Measurements from ENCODE around the gene LRRIQ1.

Gene LRRIQ1

GRCh38 chr12:85007836-85008235 lies 28.3 kb upstream of the LRRIQ1 start:
- in situ Hi-C loops (cut with MboI; ENCODE audit: low sequenced_read_pairs, unreplicated experiment) = no loop called here
- TF ChIP-seq, protein P1, sequence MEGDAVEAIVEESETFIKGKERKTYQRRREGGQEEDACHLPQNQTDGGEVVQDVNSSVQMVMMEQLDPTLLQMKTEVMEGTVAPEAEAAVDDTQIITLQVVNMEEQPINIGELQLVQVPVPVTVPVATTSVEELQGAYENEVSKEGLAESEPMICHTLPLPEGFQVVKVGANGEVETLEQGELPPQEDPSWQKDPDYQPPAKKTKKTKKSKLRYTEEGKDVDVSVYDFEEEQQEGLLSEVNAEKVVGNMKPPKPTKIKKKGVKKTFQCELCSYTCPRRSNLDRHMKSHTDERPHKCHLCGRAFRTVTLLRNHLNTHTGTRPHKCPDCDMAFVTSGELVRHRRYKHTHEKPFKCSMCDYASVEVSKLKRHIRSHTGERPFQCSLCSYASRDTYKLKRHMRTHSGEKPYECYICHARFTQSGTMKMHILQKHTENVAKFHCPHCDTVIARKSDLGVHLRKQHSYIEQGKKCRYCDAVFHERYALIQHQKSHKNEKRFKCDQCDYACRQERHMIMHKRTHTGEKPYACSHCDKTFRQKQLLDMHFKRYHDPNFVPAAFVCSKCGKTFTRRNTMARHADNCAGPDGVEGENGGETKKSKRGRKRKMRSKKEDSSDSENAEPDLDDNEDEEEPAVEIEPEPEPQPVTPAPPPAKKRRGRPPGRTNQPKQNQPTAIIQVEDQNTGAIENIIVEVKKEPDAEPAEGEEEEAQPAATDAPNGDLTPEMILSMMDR (IDR thresholded peaks at IDR 0.05; ENCODE audit: borderline replicate concordance, control extremely low read depth, extremely low read depth, insufficient read depth, missing control alignments) = no peak
- no peak for DNase-seq (ENCODE audit: low spot score)

- in situ Hi-C loops (cut with MboI; ENCODE audit: low sequenced_read_pairs, unreplicated experiment) = no loop called here
- no peak for DNase-seq (ENCODE audit: low spot score)
- TF ChIP-seq, protein P1 (IDR thresholded peaks at IDR 0.05; ENCODE audit: borderline replicate concordance, control extremely low read depth, extremely low read depth, insufficient read depth, missing control alignments) = no peak
These were observed 19.7 kb upstream of the LRRIQ1 start for GRCh38 chr12:85016413-85016812.

DNA sequence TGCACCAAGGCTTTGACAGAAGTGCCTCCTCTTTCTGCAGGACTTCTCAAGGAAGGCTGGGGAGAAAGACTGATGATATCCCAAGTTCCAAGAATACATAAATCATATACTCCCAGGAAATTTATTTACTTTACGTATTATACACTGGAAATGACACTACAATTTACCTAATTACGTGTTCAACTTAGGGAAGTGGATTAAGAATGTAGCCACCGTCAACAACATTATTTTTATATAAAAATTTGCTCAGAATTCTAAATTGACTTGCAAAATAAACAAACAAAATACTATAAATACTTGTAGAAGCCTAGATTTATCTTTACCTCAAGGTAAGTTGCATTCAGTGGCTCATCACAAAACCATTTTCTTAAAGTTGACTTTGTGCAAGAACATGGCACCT lies 19.0 kb upstream of the LRRIQ1 start:
- no peak for DNase-seq (ENCODE audit: low spot score)
- in situ Hi-C loops (cut with MboI; ENCODE audit: low sequenced_read_pairs, unreplicated experiment) = no loop called here
- TF ChIP-seq, protein P1 (IDR thresholded peaks at IDR 0.05; ENCODE audit: borderline replicate concordance, control extremely low read depth, extremely low read depth, insufficient read depth, missing control alignments) = no peak

- no peak for DNase-seq (ENCODE audit: low spot score)
- TF ChIP-seq, protein P1 (IDR thresholded peaks at IDR 0.05; ENCODE audit: borderline replicate concordance, control extremely low read depth, extremely low read depth, insufficient read depth, missing control alignments) = no peak
- in situ Hi-C loops (cut with MboI; ENCODE audit: low sequenced_read_pairs, unreplicated experiment) = no loop called here
These were observed 18.5 kb upstream of the LRRIQ1 start for GRCh38 chr12:85017618-85018017.

DNA sequence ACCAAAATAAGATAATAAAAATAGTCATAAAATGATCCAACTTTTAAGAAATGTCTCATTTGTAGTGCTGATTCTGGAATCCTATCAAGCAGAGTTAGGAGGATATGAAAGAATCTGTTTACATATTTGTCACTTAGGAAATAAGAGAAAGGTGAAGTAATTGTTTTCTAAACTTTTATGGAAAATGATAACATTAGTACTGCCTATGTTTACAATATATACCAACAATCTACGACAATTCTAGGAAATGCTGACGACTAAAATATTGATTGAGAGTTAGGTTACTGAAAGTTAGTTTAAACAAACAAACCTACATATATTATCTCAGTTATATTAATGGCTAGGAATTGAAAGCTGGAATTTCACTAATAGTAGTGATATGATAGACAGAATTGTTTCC lies 18.1 kb upstream of the LRRIQ1 start:
- no peak for DNase-seq (ENCODE audit: low spot score)
- TF ChIP-seq, protein P1 (IDR thresholded peaks at IDR 0.05; ENCODE audit: borderline replicate concordance, control extremely low read depth, extremely low read depth, insufficient read depth, missing control alignments) = no peak
- in situ Hi-C loops (cut with MboI; ENCODE audit: low sequenced_read_pairs, unreplicated experiment) = no loop called here

- DNase-seq (ENCODE audit: low spot score) = peak; percentile 10
- TF ChIP-seq, protein P1 (IDR thresholded peaks at IDR 0.05; ENCODE audit: borderline replicate concordance, control extremely low read depth, extremely low read depth, insufficient read depth, missing control alignments) = no peak
- in situ Hi-C loops (cut with MboI; ENCODE audit: low sequenced_read_pairs, unreplicated experiment) = loop anchor here (10.0 kb wide), 1 partner anchor 155 kb away; no protein-coding TSS in a partner anchor
These were observed 6.7 kb upstream of the LRRIQ1 start for GRCh38 chr12:85029456-85029855.

- in situ Hi-C loops (cut with MboI; ENCODE audit: low sequenced_read_pairs, unreplicated experiment) = no loop called here
- DNase-seq (ENCODE audit: low spot score) = no peak
- TF ChIP-seq, protein P1 (IDR thresholded peaks at IDR 0.05; ENCODE audit: borderline replicate concordance, control extremely low read depth, extremely low read depth, insufficient read depth, missing control alignments) = no peak
These were observed 582 bp downstream of the LRRIQ1 start for GRCh38 chr12:85036733-85037132.

Measured in GM13976 (cell line).